ENCODE data around the gene ANXA6.

DNA sequence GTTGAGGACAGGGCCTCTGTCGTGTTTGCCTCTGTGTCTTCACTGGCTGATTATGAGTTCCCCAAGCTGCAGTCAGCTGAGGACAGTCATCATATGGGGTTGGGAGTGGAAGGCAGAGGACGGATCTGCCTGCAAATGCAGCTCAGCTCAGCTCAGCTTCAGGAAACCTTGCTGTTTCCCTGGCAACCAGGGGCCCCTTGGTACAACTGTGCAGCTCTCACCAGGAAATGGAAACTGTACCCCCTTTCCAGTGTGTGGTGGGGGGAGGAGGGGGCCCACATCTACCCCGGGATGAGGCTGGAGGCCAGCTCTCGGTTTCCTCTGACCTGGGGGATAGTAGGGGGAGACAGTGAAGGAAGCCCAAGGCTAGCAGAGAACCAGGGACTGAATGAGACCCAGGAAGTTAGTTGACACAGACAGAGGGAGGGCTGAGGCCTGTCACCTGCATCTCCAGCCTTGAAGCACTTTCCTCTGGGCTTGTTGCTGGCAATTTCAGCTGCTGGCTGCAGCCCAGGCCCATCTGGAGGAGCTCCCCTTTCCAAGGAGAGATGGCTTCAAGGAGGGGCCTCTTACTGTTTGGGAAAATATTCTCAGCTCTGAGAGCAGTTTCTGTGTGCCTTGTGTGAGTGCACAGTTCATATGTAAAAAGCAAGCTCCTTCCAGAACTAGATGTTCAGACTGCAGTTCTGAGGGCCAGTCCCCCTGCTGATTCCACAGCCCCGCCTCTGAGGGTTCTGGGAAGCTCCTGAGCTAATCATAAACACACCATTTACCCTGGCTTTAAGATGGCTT, 6.9 kb downstream of the ANXA6 start:
- TF ChIP-seq, protein P1, sequence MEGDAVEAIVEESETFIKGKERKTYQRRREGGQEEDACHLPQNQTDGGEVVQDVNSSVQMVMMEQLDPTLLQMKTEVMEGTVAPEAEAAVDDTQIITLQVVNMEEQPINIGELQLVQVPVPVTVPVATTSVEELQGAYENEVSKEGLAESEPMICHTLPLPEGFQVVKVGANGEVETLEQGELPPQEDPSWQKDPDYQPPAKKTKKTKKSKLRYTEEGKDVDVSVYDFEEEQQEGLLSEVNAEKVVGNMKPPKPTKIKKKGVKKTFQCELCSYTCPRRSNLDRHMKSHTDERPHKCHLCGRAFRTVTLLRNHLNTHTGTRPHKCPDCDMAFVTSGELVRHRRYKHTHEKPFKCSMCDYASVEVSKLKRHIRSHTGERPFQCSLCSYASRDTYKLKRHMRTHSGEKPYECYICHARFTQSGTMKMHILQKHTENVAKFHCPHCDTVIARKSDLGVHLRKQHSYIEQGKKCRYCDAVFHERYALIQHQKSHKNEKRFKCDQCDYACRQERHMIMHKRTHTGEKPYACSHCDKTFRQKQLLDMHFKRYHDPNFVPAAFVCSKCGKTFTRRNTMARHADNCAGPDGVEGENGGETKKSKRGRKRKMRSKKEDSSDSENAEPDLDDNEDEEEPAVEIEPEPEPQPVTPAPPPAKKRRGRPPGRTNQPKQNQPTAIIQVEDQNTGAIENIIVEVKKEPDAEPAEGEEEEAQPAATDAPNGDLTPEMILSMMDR (IDR thresholded peaks at IDR 0.05): no peak
- TF ChIP-seq EZH2 (IDR thresholded peaks at IDR 0.05; ENCODE audit: borderline replicate concordance, insufficient read depth, low read depth, low read length, poor library complexity, severe bottlenecking): no peak

Data from B cell (primary cell).